GM12891 (cell line): ENCODE measurements around the gene IAH1.

Experiments used
- POLR2A ChIP-seq: IDR thresholded peaks from 2 replicates; pipeline ENCODE4 v1.6.1; 2011; ENCODE audit warnings: low read depth, low read length, control low read depth
- POLR2AphosphoS5 ChIP-seq: IDR thresholded peaks from 2 replicates; pipeline ENCODE4 v1.6.1; 2011; ENCODE audit warnings: low read depth, low read length, control low read depth
- TAF1 ChIP-seq: IDR thresholded peaks from 2 replicates; pipeline ENCODE4 v1.6.1; 2011; ENCODE audit warnings: low read depth, low read length, control low read depth

DNA sequence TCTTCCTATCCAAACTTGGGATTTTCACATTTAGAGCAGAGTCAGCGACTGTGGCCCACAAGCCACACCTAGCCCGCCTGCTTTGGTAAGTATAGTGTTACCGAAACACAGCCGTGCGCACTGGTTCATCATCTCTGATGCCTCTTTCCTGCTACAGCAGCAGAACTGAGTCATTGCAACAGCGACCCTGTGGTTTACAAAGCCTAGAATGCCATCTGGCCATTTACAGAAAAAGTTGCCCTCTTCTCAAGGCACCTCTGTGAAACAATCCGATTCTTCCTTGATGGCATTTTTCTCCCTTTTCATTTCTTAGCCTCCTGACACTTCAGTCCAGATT is 10.7 kb upstream of the IAH1 start:
- TF ChIP-seq POLR2AphosphoS5 (no peak), POLR2A (no peak), TAF1 (no peak)
